ENCODE results near the gene LRRC4C.
"Not testable (repeated sequence)": the region's sequence is repeated elsewhere in the genome, so short reads cannot be mapped to it uniquely, and the experiment has no call there.

LRRC4C gene

DNA sequence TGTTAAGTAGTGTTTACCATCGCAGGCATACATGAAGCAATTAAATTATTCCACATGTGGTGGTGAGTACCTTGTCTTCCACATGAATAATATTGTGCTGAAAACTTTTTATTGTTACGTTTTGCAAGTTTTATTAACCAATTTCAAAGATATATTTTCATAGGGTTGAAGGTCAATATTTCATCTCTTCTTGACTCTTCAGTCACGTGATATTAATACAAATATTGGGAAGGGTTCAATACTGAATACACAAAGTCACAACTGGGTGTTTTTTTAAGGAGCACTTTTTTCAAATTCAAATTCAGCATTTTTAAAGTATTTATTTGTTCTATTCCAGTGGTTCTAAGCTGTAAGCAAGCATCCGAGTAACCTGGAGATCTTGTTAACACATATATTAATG, 348.9 kb downstream of the LRRC4C start:
- no peak for DNase-seq

DNA sequence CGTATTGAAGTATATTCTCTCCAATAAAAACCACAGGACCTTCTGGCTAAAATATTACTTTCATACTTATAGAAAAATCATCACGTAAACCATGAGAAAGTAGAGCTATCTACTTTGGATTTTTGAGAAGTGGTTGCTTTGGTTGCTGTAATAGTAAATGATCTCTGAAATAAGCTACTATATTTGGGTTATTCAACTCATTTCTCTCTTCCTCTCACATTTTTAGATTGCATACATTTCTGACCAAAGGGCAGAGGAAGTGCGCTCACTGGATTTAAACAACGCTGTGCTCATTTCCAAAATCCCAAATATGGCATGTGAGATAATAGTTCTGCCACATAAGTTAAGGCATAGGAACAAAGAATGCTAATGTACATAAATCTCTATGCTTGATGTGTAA, 357.0 kb downstream of the LRRC4C start:
- DNase-seq, result no peak

DNA sequence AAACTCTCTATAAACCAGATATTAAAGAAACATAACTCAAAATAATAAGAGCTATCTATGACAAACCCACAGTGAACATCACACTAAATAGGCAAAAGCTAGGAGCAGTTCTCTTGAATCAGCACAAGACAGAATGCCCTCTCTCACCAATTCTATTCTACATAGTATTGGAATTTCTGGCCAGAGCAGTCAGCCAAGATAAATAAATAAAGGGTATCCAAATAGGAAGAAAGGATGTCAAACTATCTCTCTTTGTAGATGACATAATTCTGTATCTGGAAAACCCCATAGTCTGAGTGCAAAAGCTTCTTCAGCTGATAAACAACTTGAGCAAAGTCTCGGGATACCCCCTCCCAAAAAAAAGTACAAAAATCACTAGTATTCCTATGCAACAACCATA, 359.8 kb downstream of the LRRC4C start:
- DNase-seq, result no peak

DNA sequence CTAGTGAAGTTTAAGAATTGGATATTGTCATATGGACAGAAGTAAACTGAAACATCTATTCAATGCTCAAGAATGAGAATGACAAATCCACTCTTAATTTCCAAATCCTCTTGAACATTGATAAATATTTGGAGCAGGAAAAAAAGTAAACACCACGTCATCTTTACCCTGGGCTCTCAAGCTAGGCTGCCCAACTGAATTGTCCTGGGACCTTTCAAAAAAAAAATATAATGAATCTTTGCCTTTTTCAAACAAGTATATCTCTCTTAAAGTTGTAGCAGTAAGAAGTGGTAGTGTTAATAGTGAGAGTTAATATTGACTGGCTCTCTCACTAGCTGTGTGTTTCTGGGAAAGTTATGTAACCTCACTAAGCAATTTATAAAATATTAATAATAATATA, 374.3 kb downstream of the LRRC4C start:
- no peak for DNase-seq

DNA sequence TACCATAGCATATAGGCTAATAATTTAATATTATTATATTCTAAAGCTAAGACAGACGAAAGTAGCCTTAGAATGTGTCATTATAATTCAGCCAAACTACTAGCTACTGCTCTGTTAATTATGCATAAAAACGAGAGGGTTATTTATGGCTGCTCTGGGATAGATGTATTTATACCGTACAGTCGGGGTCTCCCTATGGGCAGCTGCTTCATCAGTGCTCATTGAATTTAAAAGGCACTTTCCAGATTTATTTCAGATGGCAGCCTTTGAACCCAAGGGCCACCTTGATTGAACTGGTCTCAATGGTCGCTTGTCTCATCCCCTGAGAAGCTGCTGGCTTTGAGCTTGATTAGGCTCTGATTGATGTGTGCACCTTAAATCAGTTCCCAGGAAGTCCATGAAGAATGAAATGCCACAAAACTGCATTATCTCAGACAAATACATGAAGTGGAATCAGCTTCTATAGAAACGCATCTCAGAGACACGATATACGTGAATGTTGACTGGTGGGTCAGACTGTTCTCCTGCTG, 377.6 kb downstream of the LRRC4C start:
- DNase-seq, result no peak

DNA sequence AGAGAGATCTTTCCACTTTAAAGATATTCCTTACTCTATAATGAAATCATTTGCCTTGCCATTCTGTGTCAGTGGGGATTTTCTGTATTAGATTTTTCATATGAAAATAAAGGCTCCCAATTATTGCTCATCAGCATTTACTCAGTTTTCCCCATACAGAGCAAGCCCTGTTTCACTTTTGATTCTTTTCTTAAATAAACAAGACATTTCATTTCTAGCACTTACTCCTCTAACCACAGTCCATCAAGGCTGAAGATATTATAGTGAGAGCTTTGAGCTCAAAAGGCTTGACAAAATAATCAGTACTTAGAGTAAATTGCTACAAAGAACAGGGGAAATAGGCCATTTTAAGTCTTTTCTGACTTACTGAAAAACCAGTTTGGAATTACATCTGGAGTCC, 385.1 kb downstream of the LRRC4C start:
- DNase-seq, result no peak

DNA sequence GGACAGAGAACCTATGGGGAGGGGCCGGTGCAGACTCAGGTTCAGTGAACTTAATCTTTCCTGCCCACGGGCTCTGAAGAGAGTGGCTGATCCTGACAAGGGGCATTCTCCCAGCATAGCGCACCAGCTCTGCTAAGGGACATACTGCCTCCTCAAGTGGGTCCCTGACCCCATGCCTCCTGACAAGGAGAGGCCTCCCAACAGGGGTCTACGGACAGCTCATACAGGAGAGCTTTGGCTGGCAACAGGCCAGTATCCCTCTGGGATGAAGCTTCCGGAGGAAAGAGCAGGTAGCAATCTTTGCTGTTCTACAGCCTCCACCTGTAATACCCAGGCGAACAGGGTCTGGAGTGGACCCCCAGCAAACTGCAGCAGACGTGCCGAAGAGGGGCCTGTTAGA, 394.0 kb downstream of the LRRC4C start:
- no peak for DNase-seq

DNA sequence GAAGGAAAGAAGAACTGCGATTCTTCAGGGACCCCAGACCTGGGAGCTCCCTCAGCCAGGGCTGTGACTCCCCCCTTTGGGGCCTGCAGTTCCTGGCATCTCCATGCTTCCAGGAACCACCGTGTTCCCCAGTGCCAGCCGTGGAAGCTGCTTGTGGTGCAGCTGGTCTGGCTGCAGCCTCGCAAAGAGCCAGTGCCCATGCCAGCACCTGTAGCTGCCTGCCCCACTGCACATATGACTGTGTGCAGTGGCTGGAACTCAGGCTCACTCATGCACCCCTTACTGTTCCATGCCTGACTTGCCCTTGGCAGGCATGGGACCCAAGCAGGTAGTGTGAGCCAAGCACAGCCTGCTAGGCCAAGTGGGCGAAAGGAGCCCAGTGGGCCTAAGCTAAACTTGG, 401.3 kb downstream of the LRRC4C start:
- DNase-seq, result no peak

DNA sequence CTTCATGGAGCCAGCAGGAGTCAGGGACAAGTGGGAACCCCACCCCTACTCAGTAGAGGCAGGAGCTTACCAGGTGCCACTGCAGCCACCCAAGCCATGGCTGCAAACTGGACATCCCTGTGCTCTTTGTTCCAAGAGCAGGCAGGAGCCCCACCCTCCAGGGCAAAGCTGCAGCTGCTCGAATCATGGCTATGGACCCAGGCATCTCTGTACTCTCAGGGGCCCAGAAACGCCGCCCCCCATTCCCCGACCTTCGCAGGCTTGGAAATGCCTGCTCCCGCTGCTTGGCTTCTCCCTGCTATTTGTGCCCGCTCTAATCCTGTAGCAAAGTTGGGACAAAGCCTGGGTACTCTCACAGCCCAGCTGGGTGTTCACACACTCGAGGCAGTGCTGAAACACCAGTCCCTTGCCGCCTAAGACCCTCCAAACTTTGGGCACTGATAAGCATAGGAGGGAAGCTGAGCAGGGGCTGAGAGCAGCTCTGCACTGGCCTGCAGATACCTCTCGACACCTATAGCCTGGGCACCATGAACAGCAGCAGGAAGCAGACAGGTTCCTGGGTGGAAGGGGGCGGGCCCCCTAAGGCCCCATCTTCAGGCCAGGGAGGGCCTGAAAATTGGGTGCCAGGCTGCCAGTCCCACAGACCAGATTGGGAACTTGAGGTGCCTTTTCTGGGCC, 402.4 kb downstream of the LRRC4C start:
- DNase-seq, result no peak

DNA sequence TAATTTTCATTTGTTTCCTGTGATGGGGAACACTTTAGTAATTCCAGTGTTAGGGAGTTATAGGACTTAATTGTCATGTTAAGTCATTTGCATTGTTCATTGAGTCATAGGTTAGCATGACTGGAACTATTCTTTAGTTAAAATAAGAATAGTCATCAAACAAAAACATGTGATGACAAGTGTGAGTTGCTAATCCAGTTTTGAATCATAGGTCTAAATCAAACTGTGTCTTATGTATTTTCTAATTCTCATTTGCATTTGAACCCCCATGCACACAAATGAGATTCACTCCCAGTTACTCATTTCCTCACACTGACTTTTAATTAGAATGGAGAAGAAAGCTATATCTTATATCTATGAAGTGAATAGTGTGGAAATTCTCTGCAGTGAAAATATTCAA, 405.6 kb downstream of the LRRC4C start:
- DNase-seq, result no peak

DNA sequence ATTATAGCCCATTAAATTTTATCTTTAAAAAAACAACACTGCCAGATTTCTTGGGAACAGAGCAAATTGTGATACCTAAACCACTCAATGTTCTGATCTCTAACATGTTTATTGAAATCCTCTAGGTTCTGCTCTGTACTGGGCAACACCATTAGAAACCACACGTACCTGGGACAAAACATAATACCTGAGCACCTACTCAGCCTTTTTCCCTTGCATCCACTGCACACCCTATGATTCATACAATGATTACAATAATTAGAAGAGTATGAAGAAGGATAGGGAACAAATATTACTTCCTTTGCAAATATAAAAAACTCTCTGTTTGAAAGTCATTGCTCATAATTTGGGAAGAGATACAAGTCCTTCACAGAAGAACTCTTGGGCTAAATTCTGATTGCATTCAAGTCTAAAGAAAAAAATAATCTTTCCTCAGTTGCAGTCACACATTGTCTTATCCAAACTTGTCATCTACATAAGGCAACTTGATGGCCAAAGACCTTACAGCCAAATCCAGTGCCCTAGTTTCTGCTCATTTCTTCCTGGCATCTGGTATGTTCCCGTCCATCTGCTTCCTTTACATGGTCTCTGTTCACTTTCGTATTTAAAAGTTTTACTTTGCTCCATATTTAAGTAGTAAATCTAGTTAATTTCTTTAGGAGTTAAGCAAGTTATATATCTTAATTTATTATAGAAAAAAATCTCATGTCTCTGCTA, 407.4 kb downstream of the LRRC4C start:
- no peak for DNase-seq

DNA sequence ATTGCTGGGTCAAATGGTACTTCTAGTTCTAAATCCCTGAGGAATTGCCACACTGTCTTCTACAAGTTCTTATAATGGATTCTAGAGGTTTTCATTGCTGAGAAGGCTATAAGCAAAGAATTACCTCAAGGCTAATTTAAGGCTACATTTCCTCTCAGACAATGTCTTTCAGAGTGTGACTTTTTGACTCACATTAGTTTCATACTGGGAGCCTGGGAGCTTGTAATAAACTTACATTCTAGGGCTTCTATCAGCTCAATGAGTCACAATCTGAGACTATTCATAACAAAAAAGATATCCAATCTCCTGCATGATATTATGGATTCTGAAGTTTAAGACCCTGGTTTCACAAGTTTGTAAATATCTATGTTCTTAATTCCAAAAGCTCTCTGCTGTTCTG, 408.7 kb downstream of the LRRC4C start:
- DNase-seq, result no peak

DNA sequence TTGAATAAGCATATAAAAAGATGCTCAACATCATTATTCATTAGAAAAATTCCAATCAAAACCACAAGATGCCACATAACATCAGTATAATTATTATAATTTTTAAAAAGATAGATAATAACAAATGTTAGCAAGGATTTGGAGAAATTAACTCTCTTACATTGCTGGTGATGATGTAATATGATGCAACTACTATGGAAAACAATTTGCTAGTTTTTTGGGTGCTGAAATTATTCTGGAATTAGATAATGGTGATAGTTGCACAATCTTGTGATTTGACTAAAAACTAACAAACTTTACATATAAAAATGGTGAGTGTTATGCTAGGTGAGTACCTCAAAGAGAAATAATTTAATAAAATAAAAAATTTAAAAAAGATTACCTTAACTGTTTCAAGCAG, 412.2 kb downstream of the LRRC4C start:
- DNase-seq, result no peak

DNA sequence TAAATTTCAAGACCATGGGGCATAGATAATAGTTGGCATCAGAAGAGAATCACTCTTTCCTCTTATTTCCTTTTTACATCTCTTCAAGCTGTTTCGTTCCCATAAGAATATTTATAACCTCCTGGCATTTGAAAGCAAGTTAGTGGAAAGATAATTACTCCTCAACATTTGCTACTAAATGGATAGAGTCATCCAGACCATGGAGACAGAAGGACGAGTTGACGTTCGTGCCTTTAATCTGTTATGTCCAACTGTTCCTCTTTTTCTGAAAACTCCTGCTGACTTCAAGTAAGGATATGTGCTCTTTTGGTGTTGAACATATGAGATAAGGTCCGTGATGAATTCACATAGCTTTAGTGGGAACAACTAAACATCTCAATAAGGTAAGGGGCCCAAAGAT, 414.2 kb downstream of the LRRC4C start:
- no peak for DNase-seq

DNA sequence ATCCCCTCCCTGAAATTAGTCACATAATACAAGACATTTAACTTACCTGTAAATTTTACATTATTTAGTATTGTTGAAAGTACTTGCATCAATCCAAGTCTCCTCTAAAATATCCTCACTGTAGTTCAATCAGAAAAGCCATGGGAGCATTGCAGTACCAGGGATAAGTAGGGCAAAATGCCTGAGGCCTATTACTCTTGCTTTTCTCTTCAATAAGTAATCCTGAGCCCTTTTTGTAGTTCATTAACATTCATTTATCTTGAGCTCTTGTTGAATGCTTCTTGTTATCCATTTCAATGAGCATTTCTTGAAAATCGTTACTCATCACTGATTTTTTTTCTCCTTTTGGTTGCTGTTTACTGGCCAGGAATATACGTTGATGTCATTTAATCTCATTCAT, 414.7 kb downstream of the LRRC4C start:
- no peak for DNase-seq

DNA sequence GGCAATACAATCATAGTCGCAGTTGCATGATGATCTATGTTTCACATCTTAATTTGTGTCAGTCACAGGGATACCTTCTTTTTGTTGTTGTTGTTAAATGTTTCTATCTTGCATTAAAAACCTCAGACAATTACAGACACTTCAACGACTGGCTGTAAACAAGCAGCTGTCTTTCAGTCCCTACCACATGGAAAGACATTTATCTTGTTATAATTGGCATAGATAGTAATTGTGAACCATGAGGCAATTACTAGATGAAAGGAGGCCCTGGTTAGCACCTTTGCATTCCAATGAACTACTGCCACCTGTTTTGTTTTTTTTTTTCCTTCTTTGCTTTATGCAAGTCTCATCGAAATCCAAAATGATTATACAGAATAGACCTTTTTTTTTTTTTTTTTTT, 416.8 kb downstream of the LRRC4C start:
- no peak for DNase-seq

DNA sequence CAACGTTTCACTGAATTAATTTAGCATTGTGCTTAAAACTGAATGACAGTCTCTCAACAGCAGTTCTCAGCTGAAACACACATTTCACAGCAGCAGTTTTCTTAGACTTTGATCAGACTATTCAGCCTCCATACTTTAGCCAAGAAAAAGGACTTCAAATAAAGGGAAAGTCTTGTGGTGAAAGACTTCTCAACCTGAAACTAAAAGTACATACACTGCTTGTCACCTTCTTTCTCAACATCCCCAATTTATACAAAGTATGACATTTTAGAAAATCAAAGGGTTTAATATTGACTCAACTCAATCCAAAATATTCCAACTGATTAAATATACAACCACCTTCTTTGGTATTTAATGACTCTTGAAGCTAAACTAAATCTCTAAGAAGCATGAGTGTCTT, 419.0 kb downstream of the LRRC4C start:
- DNase-seq, result no peak

DNA sequence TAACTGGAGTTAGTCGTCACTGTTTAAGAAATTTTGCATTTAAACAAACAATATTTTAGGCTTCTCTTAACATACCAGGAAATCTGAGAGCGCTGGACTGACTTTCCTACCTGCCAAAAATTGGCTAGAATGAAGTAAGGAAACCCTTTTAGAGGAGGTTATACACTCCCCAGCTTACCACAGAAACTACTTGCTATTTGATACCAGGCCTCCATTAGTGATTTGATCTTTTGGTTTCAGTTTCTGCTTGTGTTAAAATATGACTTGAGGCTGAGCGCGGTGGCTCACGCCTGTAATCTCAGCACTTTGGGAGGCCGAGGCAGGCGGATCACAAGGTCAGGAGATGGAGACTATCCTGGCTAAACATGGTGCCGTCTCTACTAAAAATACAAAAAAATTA, 419.9 kb downstream of the LRRC4C start:
- no peak for DNase-seq

DNA sequence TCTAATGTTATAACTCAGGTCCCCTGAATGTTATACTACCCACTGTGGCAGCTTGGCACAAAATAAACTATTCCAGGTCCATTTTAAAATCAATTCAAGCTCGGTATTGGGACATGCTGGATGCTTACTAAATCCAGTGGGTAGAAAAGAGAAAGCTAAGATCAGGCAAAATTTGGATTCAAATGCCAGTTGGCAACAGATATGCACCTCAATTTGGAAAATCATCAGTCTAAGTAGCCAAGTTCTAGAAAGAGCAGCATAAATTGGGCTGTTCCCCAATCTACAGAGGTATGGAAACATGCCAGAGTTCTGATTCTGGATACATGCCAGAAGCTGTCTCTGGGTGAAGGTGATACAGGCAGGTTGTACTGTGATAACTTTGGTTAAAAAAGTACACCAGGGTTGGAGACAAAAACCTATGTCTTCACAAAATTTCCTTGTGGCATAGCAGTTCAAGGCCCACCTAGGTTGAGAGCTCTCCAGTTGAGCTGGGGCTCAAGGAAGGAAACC, 427.8 kb downstream of the LRRC4C start:
- DNase-seq, result no peak

DNA sequence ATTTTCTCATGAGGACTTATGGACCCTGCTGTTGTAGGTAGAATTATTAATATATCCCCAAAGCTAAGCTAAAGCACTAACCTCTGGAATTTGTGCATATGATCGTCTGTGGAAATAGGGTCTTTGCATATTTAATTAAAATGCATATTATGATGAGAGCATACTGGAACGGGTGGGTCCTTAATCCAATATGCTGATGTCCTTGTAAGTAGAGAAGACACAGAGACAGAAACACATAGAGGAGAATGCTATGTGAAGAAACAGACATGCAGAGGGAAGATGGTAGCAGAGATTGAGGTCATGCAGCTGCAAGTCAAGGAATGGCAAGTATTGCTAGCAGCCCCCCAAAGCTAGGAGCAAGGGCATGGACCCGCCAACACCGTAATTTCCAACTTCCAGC, 439.2 kb downstream of the LRRC4C start:
- DNase-seq, result no peak

DNA sequence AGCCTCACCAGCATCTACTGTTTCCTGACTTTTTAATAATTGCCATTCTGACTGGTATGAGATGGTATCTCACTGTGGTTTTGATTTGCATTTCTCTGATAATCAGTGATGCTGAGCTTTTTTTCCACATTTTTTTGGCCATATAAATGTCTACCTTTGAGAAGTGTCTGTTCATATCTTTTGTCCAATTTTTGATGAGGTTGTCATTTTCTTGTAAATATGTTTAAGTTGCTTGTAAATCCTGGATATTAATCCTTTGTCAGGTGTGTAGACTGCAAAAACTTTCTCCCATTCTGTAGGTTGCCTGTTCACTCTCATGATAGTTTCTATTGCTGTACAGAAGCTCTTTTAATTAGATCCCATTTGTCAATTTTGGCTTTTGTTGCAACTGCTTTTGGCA, 439.8 kb downstream of the LRRC4C start:
- not testable (repeated sequence) for DNase-seq

DNA sequence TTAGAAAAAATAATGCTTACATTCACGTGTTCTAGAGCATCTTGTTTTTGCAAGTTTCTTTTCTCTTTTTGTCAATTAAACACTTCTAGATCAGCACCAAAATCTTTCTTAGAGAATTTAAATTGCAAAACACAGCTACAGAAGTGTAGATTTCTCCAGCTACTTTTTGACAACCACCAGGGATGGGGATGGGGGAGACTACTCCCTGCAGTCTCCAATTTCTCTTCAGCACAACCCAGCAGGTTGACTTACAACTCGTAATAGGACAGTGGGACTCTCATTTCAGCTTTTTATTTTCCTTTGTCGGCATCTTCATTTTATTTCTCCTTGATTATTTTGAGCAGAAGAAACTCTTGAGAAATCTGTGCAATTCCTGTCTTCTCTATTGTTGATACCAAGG, 441.2 kb downstream of the LRRC4C start:
- DNase-seq, result no peak

DNA sequence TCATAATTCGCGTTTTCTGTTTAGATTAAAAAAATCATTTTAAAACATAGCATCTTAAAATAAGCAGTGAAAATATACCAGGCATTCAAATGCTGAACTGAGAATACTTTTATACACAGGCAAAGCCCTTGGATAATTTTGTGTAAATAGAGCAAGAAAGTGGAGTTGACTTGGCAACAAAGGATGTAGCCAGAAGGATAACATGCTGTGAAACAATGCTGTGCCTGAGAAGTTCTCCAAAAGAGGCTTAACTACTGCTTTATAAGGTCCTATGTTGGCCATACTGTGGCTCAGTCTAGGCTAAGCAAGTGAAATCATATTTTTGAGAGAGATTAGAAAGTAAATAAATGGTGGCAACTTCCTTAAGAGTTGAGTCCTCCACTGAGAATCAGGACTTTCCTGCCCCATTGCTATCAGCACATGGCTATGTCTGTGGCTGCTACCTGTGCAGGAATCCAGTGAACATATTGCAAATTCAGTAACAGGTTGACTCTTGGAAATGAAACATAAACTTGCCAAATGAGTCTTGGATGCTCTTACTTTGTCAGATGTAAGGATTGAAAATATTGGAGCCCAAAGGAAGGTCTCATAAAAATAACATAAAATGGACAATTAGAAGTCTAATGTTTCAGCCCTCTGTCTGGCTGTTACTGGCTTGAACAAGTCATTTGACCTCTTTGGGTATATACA, 448.9 kb downstream of the LRRC4C start:
- no peak for DNase-seq

DNA sequence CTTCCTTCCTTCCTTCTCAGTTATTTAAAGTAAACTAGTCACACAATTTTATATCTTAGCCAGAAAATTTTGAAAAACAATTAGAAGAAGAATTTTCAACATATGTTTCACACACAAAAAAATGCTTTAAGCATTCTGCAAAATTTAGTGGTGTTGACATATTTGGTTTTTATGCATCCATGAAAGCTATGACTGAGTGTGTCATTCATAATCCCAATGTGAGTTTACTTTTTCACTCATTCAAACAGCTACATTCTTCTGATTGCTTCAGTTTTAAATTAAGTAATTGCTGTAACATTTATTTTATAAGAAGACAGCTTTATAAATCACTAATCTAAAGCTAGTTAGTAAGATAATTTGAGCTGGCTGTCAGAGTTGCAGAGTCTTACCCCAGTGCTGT, 453.5 kb downstream of the LRRC4C start:
- DNase-seq, result no peak

Measured in GDM1 (cell line).